ENCODE data around the gene PRSS3.
"Not testable (repeated sequence)": the region's sequence is repeated elsewhere in the genome, so short reads cannot be mapped to it uniquely, and the experiment has no call there.

PRSS3 gene

GRCh38 chr9:33795281-33795680 lies at the start of gene PRSS3:
Gene PRSS3, plus strand, starts transcription at chr9:33795561. Its CDS starts 13 bp downstream, at chr9:33795574.
- DNase-seq, result no peak

GRCh38 chr9:33748633-33749304 lies 46.6 kb upstream of the PRSS3 start:
- DNase-seq, result peak; percentile 61

- peak; percentile 61 for DNase-seq
Measured at GRCh38 chr9:33749305-33749654, 46.1 kb upstream of the PRSS3 start.

GRCh38 chr9:33750307-33750838 lies 45.0 kb upstream of the PRSS3 start:
- DNase-seq, result no peak

GRCh38 chr9:33750839-33751339 lies 44.5 kb upstream of the PRSS3 start:
- no peak for DNase-seq

- DNase-seq, result no peak
Measured at GRCh38 chr9:33751536-33752129, 43.7 kb upstream of the PRSS3 start.

GRCh38 chr9:33752130-33752637 lies 43.2 kb upstream of the PRSS3 start:
- no peak for DNase-seq

GRCh38 chr9:33752789-33753188 lies 42.6 kb upstream of the PRSS3 start:
- DNase-seq, result not testable (repeated sequence)

GRCh38 chr9:33759648-33760047 lies 35.7 kb upstream of the PRSS3 start:
- DNase-seq, result peak; percentile 42

GRCh38 chr9:33762343-33762742 lies 33.0 kb upstream of the PRSS3 start:
- no peak for DNase-seq

- DNase-seq, result not testable (repeated sequence)
Measured at GRCh38 chr9:33763709-33764108, 31.7 kb upstream of the PRSS3 start.

- DNase-seq, result no peak
Measured at GRCh38 chr9:33765411-33765810, 29.9 kb upstream of the PRSS3 start.

- DNase-seq, result not testable (repeated sequence)
Measured at GRCh38 chr9:33770156-33770880, 25.0 kb upstream of the PRSS3 start.

GRCh38 chr9:33773135-33773534 lies 22.2 kb upstream of the PRSS3 start:
- DNase-seq, result not testable (repeated sequence)

GRCh38 chr9:33774074-33774659 lies 21.2 kb upstream of the PRSS3 start:
- not testable (repeated sequence) for DNase-seq

- no peak for DNase-seq
Measured at GRCh38 chr9:33776578-33776977, 18.8 kb upstream of the PRSS3 start.

- peak; percentile 55 for DNase-seq
Measured at GRCh38 chr9:33778700-33779351, 16.5 kb upstream of the PRSS3 start.

- DNase-seq, result no peak
Measured at GRCh38 chr9:33780276-33780675, 15.1 kb upstream of the PRSS3 start.

GRCh38 chr9:33781736-33782135 lies 13.6 kb upstream of the PRSS3 start:
- DNase-seq, result no peak

GRCh38 chr9:33782395-33783152 lies 12.8 kb upstream of the PRSS3 start:
- no peak for DNase-seq

- DNase-seq, result no peak
Measured at GRCh38 chr9:33785914-33786313, 9.4 kb upstream of the PRSS3 start.

- no peak for DNase-seq
Measured at GRCh38 chr9:33786681-33787080, 8.7 kb upstream of the PRSS3 start.

All from KG1 (cell line).